SK-N-SH (cell line): ENCODE data around the gene CTNNA3. TPM values are rescaled to one million over a fixed set of nuclear protein-coding genes. Genes with fewer than 3 reads are reported as not detected.

ENCODE experiments used
- CTCF ChIA-PET: fragments of 300-600, 350-600 bp; formaldehyde crosslinking; extraction: SDS; loops from one replicate; lab custom pipeline; 2021; lab: Yijun Ruan, JAX
- POLR2A ChIA-PET: fragments of 350-600 bp; sonication (Branson Sonifier 250); formaldehyde crosslinking; extraction: SDS; loops from one replicate; lab custom pipeline; 2020; ENCODE audit warnings: antibody characterized with exemption, inconsistent platforms; lab: Yijun Ruan, JAX
- DNase-seq: peaks from one replicate; pipeline ENCODE4 v3.0.0; 2012
- H2AFZ ChIP-seq: fragments of 200-600 bp; sonication (generic); 2 replicates; pipeline ENCODE4 v1.8.1; 2016; ENCODE audit warnings: antibody characterized with exemption, mild to moderate bottlenecking, low read depth
- H3F3A ChIP-seq: fragments of 200-600 bp; sonication (generic); replicated peaks from 2 replicates; pipeline ENCODE3; 2016; ENCODE audit warnings: antibody characterized with exemption, mild to moderate bottlenecking; ENCODE audit not compliant: insufficient read depth
- H3K27ac ChIP-seq, 2 experiments: fragments of 200-500 bp in 1 of 2; fragments of 200-600 bp in 1 of 2; sonication (Bioruptor generic) in 1 of 2; sonication (generic), shearing (Covaris generic) in 1 of 2; 2 replicates each; pipeline versions ENCODE4 v1.5.1 to v1.6.1; 2014 to 2016; ENCODE audit warnings: low read depth in 2 of 2, inconsistent platforms in 1 of 2, low read length in 1 of 2, mild to moderate bottlenecking in 1 of 2, mixed read lengths in 1 of 2
- H3K27me3 ChIP-seq: fragments of 200-600 bp; sonication (generic), shearing (Covaris generic); 2 replicates; pipeline ENCODE4 v1.6.1; 2016; ENCODE audit warnings: mixed run types; ENCODE audit not compliant: insufficient read depth
- H3K36me3 ChIP-seq, 2 experiments: fragments of 200-500 bp in 1 of 2; fragments of 200-600 bp in 1 of 2; sonication (Bioruptor generic) in 1 of 2; sonication (generic) in 1 of 2; replicated peaks in 1 of 2; 2 replicates each; pipeline versions ENCODE3 to v1.5.1; 2014 to 2016; ENCODE audit warnings: low read length in 1 of 2, mild to moderate bottlenecking in 1 of 2; ENCODE audit not compliant: insufficient read depth in 2 of 2, control insufficient read depth in 1 of 2
- H3K4me1 ChIP-seq, 2 experiments: fragments of 200-500 bp in 1 of 2; fragments of 200-600 bp in 1 of 2; sonication (Bioruptor generic) in 1 of 2; sonication (generic), shearing (Covaris generic) in 1 of 2; 2 replicates each; pipeline versions ENCODE4 v1.5.1 to v1.6.1; 2014 to 2016; ENCODE audit warnings: low read depth in 1 of 2, low read length in 1 of 2, mixed run types in 1 of 2; ENCODE audit not compliant: insufficient read depth in 2 of 2, control insufficient read depth in 1 of 2
- H3K4me2 ChIP-seq: fragments of 200-600 bp; sonication (generic), shearing (Covaris generic); 2 replicates; pipeline ENCODE4 v1.6.1; 2017; ENCODE audit warnings: mixed run types
- H3K4me3 ChIP-seq, 2 experiments: fragments of 200-500 bp in 1 of 2; fragments of 200-600 bp in 1 of 2; sonication (Bioruptor generic) in 1 of 2; sonication (generic), shearing (Covaris generic) in 1 of 2; 2 replicates each; pipeline versions ENCODE4 v1.5.1 to v1.8.1; 2014 to 2016; ENCODE audit warnings: low read depth in 2 of 2, inconsistent platforms in 1 of 2, low read length in 1 of 2, mild to moderate bottlenecking in 1 of 2, mixed read lengths in 1 of 2, moderate library complexity in 1 of 2
- H3K79me2 ChIP-seq: fragments of 200-600 bp; sonication (generic); 2 replicates; pipeline ENCODE4 v1.8.1; 2017; ENCODE audit warnings: mild to moderate bottlenecking; ENCODE audit not compliant: insufficient read depth
- H3K9ac ChIP-seq: fragments of 200-600 bp; sonication (generic); 2 replicates; pipeline ENCODE4 v1.6.1; 2017; ENCODE audit warnings: mixed run types
- H3K9me2 ChIP-seq: fragments of 200-600 bp; sonication (generic); 2 replicates; pipeline ENCODE4 v1.6.1; 2017; ENCODE audit warnings: mixed run types
- H3K9me3 ChIP-seq: fragments of 200-600 bp; sonication (generic); 2 replicates; pipeline ENCODE4 v1.6.1; 2017; ENCODE audit warnings: mixed run types, mild to moderate bottlenecking, moderate library complexity
- H4K20me1 ChIP-seq: fragments of 200-600 bp; sonication (generic); 2 replicates; pipeline ENCODE4 v1.6.1; 2017; ENCODE audit warnings: mild to moderate bottlenecking, mixed run types; ENCODE audit not compliant: insufficient read depth
- CHD2 ChIP-seq: fragments of 150-350 bp; IDR thresholded peaks from 2 replicates; pipeline ENCODE4 v1.6.1; 2018; ENCODE audit warnings: low read length; ENCODE audit not compliant: partially characterized antibody
- CTCF ChIP-seq: fragments of 200-600 bp; sonication (generic); IDR thresholded peaks from 2 replicates; pipeline ENCODE4 v1.6.1; 2017; ENCODE audit warnings: antibody characterized with exemption, mild to moderate bottlenecking, moderate library complexity
- ELF1 ChIP-seq: IDR thresholded peaks from 2 replicates; pipeline ENCODE4 v1.4.0; 2012
- FOSL2 ChIP-seq: IDR thresholded peaks from 2 replicates; pipeline ENCODE4 v1.4.0; 2012; ENCODE audit warnings: low read depth, mild to moderate bottlenecking, moderate library complexity, borderline replicate concordance
- FOXM1 ChIP-seq: IDR thresholded peaks from 2 replicates; pipeline ENCODE4 v1.4.0; 2012; ENCODE audit warnings: low read depth, mild to moderate bottlenecking
- MEF2A ChIP-seq: IDR thresholded peaks from 2 replicates; pipeline ENCODE4 v1.4.0; 2012; ENCODE audit warnings: low read depth, borderline replicate concordance
- NRF1 ChIP-seq: IDR thresholded peaks from 2 replicates; pipeline ENCODE4 v1.6.1; 2012; ENCODE audit warnings: low read depth, mild to moderate bottlenecking, low read length
- POLR2AphosphoS5 ChIP-seq: IDR thresholded peaks from 2 replicates; pipeline ENCODE4 v1.6.1; 2012; ENCODE audit warnings: low read depth, low read length
- RCOR1 ChIP-seq: fragments of 150-350 bp; IDR thresholded peaks from 2 replicates; pipeline ENCODE4 v1.6.1; 2017; ENCODE audit warnings: antibody characterized with exemption, low read length
- REST ChIP-seq: IDR thresholded peaks from 2 replicates; pipeline ENCODE4 v1.6.1; 2012; ENCODE audit warnings: mild to moderate bottlenecking, low read depth, low read length, moderate library complexity
- RXRA ChIP-seq: IDR thresholded peaks from 2 replicates; pipeline ENCODE4 v1.4.0; 2012; ENCODE audit warnings: low read depth, mild to moderate bottlenecking, borderline replicate concordance
- SIN3A ChIP-seq: IDR thresholded peaks from 2 replicates; pipeline ENCODE4 v1.6.1; 2012; ENCODE audit warnings: low read depth, mild to moderate bottlenecking, low read length, moderate library complexity, borderline replicate concordance
- TAF1 ChIP-seq: IDR thresholded peaks from 2 replicates; pipeline ENCODE4 v1.6.1; 2012; ENCODE audit warnings: low read depth, mild to moderate bottlenecking, low read length, moderate library complexity, borderline replicate concordance
- USF2 ChIP-seq: fragments of 150-350 bp; IDR thresholded peaks from 2 replicates; pipeline ENCODE4 v1.6.1; 2017; ENCODE audit warnings: antibody characterized with exemption, low read length, low read depth, borderline replicate concordance
- YY1 ChIP-seq: IDR thresholded peaks from 2 replicates; pipeline ENCODE4 v1.4.0; 2012; ENCODE audit warnings: low read depth, mild to moderate bottlenecking
- WGBS: methylation state at CpG from one replicate; pipeline ENCODE4 v1.1.6; 2017; ENCODE audit warnings: low lambda C conversion rate; 5-methylcytosine and 5-hydroxymethylcytosine counted together
- polyA plus RNA-seq, 3 experiments: library from polyadenylated mRNA; depleted of rRNA; stranded (reverse); fragments of >200 nt; gene quantifications; 2 replicates each; pipeline ENCODE4 v1.2.3, GENCODE V29; 2012
- TF ChIP-seq, protein P1 (sequence below): IDR thresholded peaks from 2 replicates; pipeline ENCODE4 v1.4.0; 2012; ENCODE audit warnings: low read depth
- TF ChIP-seq, protein P2 (sequence below): fragments of 150-350 bp; IDR thresholded peaks from 2 replicates; pipeline ENCODE4 v1.6.1; 2016; ENCODE audit warnings: mild to moderate bottlenecking, low read depth, low read length

The CTNNA3 gene
- polyA plus RNA-seq, 1 of the 3 experiments (the other 2 are of a cell fraction) = not detected

- no peak for TF ChIP-seq USF2
- no peak for TF ChIP-seq YY1
- TF ChIP-seq RCOR1 = no peak
- no peak for TF ChIP-seq CHD2
- TF ChIP-seq SIN3A = no peak
- TF ChIP-seq REST = no peak
- TF ChIP-seq RXRA = no peak
- no peak for TF ChIP-seq FOXM1
- no peak for TF ChIP-seq NRF1
- TF ChIP-seq, protein P1, sequence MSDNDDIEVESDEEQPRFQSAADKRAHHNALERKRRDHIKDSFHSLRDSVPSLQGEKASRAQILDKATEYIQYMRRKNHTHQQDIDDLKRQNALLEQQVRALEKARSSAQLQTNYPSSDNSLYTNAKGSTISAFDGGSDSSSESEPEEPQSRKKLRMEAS = no peak
- no peak for TF ChIP-seq ELF1
- TF ChIP-seq, protein P2, sequence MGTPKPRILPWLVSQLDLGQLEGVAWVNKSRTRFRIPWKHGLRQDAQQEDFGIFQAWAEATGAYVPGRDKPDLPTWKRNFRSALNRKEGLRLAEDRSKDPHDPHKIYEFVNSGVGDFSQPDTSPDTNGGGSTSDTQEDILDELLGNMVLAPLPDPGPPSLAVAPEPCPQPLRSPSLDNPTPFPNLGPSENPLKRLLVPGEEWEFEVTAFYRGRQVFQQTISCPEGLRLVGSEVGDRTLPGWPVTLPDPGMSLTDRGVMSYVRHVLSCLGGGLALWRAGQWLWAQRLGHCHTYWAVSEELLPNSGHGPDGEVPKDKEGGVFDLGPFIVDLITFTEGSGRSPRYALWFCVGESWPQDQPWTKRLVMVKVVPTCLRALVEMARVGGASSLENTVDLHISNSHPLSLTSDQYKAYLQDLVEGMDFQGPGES = no peak
- no peak for TF ChIP-seq FOSL2
- TF ChIP-seq MEF2A = no peak
- no peak for TF ChIP-seq CTCF
- TF ChIP-seq TAF1 = no peak
- no peak for TF ChIP-seq POLR2AphosphoS5
- H3K9me3 ChIP-seq = no peaks in the 10 kb centered on the region
- H3K4me3 ChIP-seq = no peak overlapping the region
- POLR2A ChIA-PET = no interaction called here
- H3K36me3 ChIP-seq = no peaks in the 10 kb centered on the region
- H3K27ac ChIP-seq = no peak overlapping the region
- H3K4me1 ChIP-seq = no peaks in the 10 kb centered on the region
- WGBS = 32% methylated on average over 2 of the region's 2 CpGs
- no peak overlapping the region for H3K9ac ChIP-seq
- H3F3A ChIP-seq = no peaks in the 10 kb centered on the region
- H3K79me2 ChIP-seq = no peaks in the 10 kb centered on the region
- H4K20me1 ChIP-seq = no peaks in the 10 kb centered on the region
- H2AFZ ChIP-seq = no peak overlapping the region
- CTCF ChIA-PET = interaction anchor here (0.9 kb wide), 1 partner anchor 11 kb away, joined by 3 read pairs; no protein-coding TSS in a partner anchor
- no peak overlapping the region for H3K4me2 ChIP-seq
- no peaks in the 10 kb centered on the region for H3K9me2 ChIP-seq
- no peaks in the 10 kb centered on the region for H3K27me3 ChIP-seq
- DNase-seq = no peak
These were observed 1330.3 kb downstream of the CTNNA3 start for GRCh38 chr10:66365686-66366085.
